Body of pancreas (tissue), 4 donors: ENCODE measurements around the gene GRID1. TPM values are rescaled to one million over a fixed set of nuclear protein-coding genes. Genes with fewer than 3 reads are reported as not detected.

Source experiments
- ATAC-seq: fragments of 150-250 bp; one replicate; pipeline ENCODE4 v1.9.1; 2016
- DNase-seq, 4 donors: peaks; one replicate each; pipeline ENCODE4 v3.0.0-alpha.2; 2019
- H3K27ac ChIP-seq, 4 donors: fragments of 200-600 bp; sonication (generic); 1 replicate in 3 of 4; 2 replicates in 1 of 4; pipeline versions ENCODE4 v1.5.1 to v1.6.1; 2016 to 2019; ENCODE audit warnings: mild to moderate bottlenecking in 1 of 4, mixed read lengths in 1 of 4, moderate library complexity in 1 of 4
- H3K27me3 ChIP-seq, 2 donors: fragments of 200-600 bp; sonication (generic); one replicate each; pipeline ENCODE4 v1.6.0; 2016; ENCODE audit warnings: mild to moderate bottlenecking in 1 of 2
- H3K36me3 ChIP-seq, 2 donors: fragments of 200-600 bp; sonication (generic); replicated peaks in 1 of 2; 2 replicates each; pipeline ENCODE4 v1.5.1; 2016; ENCODE audit warnings: low read depth in 2 of 2; ENCODE audit not compliant: insufficient read depth in 1 of 2
- H3K4me1 ChIP-seq: fragments of 200-600 bp; sonication (generic); one replicate; pipeline ENCODE4 v1.6.0; 2016
- H3K4me3 ChIP-seq, 2 donors: fragments of 200-600 bp; sonication (generic); 1 replicate in 1 of 2; 2 replicates in 1 of 2; pipeline ENCODE4 v1.5.1; 2016 to 2019
- H3K9me3 ChIP-seq, 3 donors: fragments of 200-600 bp; sonication (generic); 1 replicate in 2 of 3; 2 replicates in 1 of 3; pipeline ENCODE4 v1.5.1; 2016
- CTCF ChIP-seq, 7 experiments: fragments of 450-650 bp in 4 of 7; fragments of 200-600 bp in 3 of 7; sonication (generic) in 3 of 7; IDR thresholded peaks; one replicate each; pipeline ENCODE4 v1.5.1; 2016 to 2019; ENCODE audit warnings: antibody characterized with exemption in 7 of 7
- POLR2A ChIP-seq, 3 donors: fragments of 450-650 bp; IDR thresholded peaks; one replicate each; pipeline ENCODE4 v1.6.1; 2016; ENCODE audit warnings: antibody characterized with exemption in 3 of 3, mild to moderate bottlenecking in 2 of 3
- WGBS, 2 donors: methylation state at CpG; one replicate each; pipeline ENCODE4 v1.1.5; 2017; 5-methylcytosine and 5-hydroxymethylcytosine counted together
- intact Hi-C: fragments of 100-400 bp; cut with DNase I; formaldehyde crosslinking; loops from one replicate; pipeline ENCODE4 v1.15.1; 2023
- total RNA-seq, 2 donors: library from RNA; depleted of rRNA; stranded (reverse); fragments of >200 nt; gene quantifications; one replicate each; pipeline ENCODE4 v1.1.0, GENCODE V29; 2016

The GRID1 gene
- total RNA-seq, 2 donors from 2014 or later, result 1.0 to 1.6 TPM

- Histone ChIP-seq H3K27me3 (no peaks in the 10 kb centered on the region), H3K4me1 (no peaks in the 10 kb centered on the region), H3K9me3 (no peaks in the 10 kb centered on the region), H3K27ac (no peak overlapping the region), H3K36me3 (no peaks in the 10 kb centered on the region), H3K4me3 (no peak overlapping the region)
- TF ChIP-seq CTCF (IDR thresholded peaks at IDR 0.05), result no peak
- no peak for TF ChIP-seq POLR2A (IDR thresholded peaks at IDR 0.05)
- DNase-seq (no peak), ATAC-seq (no peak)
- intact Hi-C loops, result no loop called here
- 60 to 72% methylated on average over 9 of the region's 9 CpGs for WGBS, 2 donors
Measured at GRCh38 chr10:86298501-86299001, 68.0 kb downstream of the GRID1 start.

GRCh38 chr10:86295791-86296190 is 70.8 kb downstream of the GRID1 start:
- 49 to 87% methylated on average over 3 of the region's 3 CpGs for WGBS, 2 donors
- Histone ChIP-seq H3K4me1 (no peaks in the 10 kb centered on the region), H3K9me3 (no peaks in the 10 kb centered on the region), H3K36me3 (no peaks in the 10 kb centered on the region), H3K27me3 (no peaks in the 10 kb centered on the region), H3K27ac (no peak overlapping the region), H3K4me3 (no peak overlapping the region)
- DNase-seq, result no peak
- no peak for TF ChIP-seq CTCF (IDR thresholded peaks at IDR 0.05)
- TF ChIP-seq POLR2A (IDR thresholded peaks at IDR 0.05), result no peak
- intact Hi-C loops, result no loop called here
- ATAC-seq, result no peak

- ATAC-seq (no peak), DNase-seq (no peak)
- no peaks in the 10 kb centered on the region for H3K27me3 ChIP-seq
- H3K36me3 ChIP-seq, result no peaks in the 10 kb centered on the region
- H3K4me1 ChIP-seq, result no peaks in the 10 kb centered on the region
- intact Hi-C loops, result no loop called here
- H3K27ac ChIP-seq, result no peak overlapping the region
- no peaks in the 10 kb centered on the region for H3K9me3 ChIP-seq
- no peak overlapping the region for H3K4me3 ChIP-seq
- TF ChIP-seq CTCF (IDR thresholded peaks at IDR 0.05), result no peak
- no peak for TF ChIP-seq POLR2A (IDR thresholded peaks at IDR 0.05)
- WGBS, 2 donors, result 73 to 79% methylated on average over 14 of the region's 14 CpGs
Measured at GRCh38 chr10:86295351-86295750, 71.2 kb downstream of the GRID1 start.

GRCh38 chr10:86294346-86295265 is 72.0 kb downstream of the GRID1 start:
- no peaks in the 10 kb centered on the region for H3K4me1 ChIP-seq
- DNase-seq (no peak), ATAC-seq (no peak)
- intact Hi-C loops, result no loop called here
- no peaks in the 10 kb centered on the region for H3K36me3 ChIP-seq
- no peak overlapping the region for H3K4me3 ChIP-seq
- H3K27ac ChIP-seq, result no peak overlapping the region
- no peak for TF ChIP-seq POLR2A (IDR thresholded peaks at IDR 0.05)
- TF ChIP-seq CTCF (IDR thresholded peaks at IDR 0.05), result no peak
- WGBS, 2 donors, result 68 to 84% methylated on average over 16 of the region's 16 CpGs
- no peaks in the 10 kb centered on the region for H3K9me3 ChIP-seq
- H3K27me3 ChIP-seq, result no peaks in the 10 kb centered on the region
